ENCODE results near the gene GPR78.

DNA sequence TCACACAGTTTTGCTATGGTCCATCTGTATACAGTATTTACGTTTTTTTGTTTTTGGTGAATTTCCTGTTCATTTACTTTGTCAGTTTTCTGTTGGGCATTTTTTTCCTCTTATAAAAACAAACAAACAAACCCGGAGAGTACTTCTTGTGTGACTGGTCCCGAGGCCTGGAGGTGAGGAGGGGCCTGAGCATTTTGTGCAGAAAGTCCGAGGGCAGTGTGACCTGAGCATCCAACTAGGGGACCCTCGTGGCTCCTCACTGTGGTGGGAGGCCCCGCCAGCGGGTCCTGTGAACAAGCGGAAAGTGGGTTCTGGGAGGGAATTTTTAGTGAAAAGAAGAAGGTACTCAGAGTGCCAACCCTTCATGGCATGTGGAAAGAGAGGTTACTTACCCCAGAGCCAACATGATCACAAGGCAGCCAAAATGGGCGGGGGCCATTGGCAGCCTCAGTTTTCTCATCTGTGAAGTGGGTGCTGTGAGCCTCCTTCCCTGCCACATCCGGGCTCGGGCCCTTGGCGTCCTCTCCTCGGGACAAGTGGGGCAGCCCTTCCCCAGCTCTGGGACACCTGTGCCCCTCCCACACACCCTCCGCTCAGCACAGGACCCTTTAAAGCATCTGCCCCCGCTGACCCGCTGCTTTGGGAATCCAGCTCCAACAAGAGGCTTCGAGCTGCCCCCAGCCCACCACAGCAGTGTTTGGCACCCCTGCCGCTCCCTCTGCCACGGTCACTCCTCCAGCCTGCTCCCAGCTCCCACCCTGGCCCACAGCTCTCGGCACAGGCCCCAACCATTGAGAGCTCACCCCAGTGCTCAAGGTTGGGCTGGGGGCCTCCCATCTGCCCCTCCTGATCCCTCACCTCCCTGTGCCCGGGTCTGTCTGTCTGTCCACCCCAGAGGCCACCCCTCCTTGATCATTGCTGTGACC is 22.8 kb upstream of the GPR78 start:
- TF ChIP-seq CTCF (IDR thresholded peaks at IDR 0.05) (no peak), POLR2A (IDR thresholded peaks at IDR 0.05) (no peak), EP300 (IDR thresholded peaks at IDR 0.05) (no peak)

Data from upper lobe of left lung (tissue), 4 donors.